ENCODE results near the gene GSTM4. TPM values are rescaled to one million over a fixed set of nuclear protein-coding genes. Genes with fewer than 3 reads are reported as not detected.

Gene GSTM4
- total and polyA plus RNA-seq, 2 donors (not counting 1 experiment from before 2014, with no cell fraction given): 28.6 to 56.5 TPM

- no peaks in the 10 kb centered on the region for H3K9me3 ChIP-seq (ENCODE audit: control extremely low read depth in 1 of 3, control insufficient read depth in 2 of 3, insufficient read depth in 1 of 3, low read length in 2 of 3)
- peaks cover 0 to 50% of the 10 kb centered on the region in 2 experiments for H3K36me3 ChIP-seq (replicated peaks in 1 of 2; ENCODE audit: control extremely low read depth in 1 of 2, control insufficient read depth in 1 of 2, extremely low read depth in 1 of 2, insufficient read depth in 2 of 2, low read length in 1 of 2)
- no peaks in the 10 kb centered on the region for H3K9me3 Mint-ChIP-seq (ENCODE audit: insufficient read depth)
- no peaks in the 10 kb centered on the region for H3K27me3 Mint-ChIP-seq
- H3K27me3 ChIP-seq (replicated peaks in 1 of 4; ENCODE audit: control extremely low read depth in 1 of 4, control insufficient read depth in 3 of 4, insufficient read depth in 4 of 4, low read length in 3 of 4): no peaks in the 10 kb centered on the region
- DNase-seq: peak; percentile 16
- no peak overlapping the region for H3K27ac ChIP-seq (ENCODE audit: low read length in 2 of 2)
- H3K4me1 ChIP-seq (ENCODE audit: control insufficient read depth in 2 of 2, insufficient read depth in 2 of 2, low read length in 2 of 2): peaks cover 0 to 3% of the 10 kb centered on the region in 2 donors
- H3K4me2 ChIP-seq (replicated peaks; ENCODE audit: low read depth, low read length, poor library complexity, severe bottlenecking): no peak overlapping the region
- intact Hi-C loops (cut with micrococcal nuclease): no loop called here
- 98% methylated on average over 14 of the region's 14 CpGs for WGBS (ENCODE audit: insufficient coverage)
- no peak overlapping the region for H3K9ac ChIP-seq (ENCODE audit: low read length)
- no peak for ATAC-seq (ENCODE audit: low read depth)
- no peak overlapping the region for H2AFZ ChIP-seq (ENCODE audit: insufficient read depth, low read depth, low read length, poor library complexity, severe bottlenecking)
- no peaks in the 10 kb centered on the region for H3K79me2 ChIP-seq (ENCODE audit: control insufficient read depth, insufficient read depth, low read length)
- no peaks in the 10 kb centered on the region for H4K20me1 ChIP-seq (ENCODE audit: control insufficient read depth, insufficient read depth, low read length, poor library complexity, severe bottlenecking)
- no peak overlapping the region for H3K4me3 Mint-ChIP-seq
- no peak overlapping the region for H3K4me3 ChIP-seq (ENCODE audit: control extremely low read depth in 1 of 5, extremely low read depth in 1 of 5, insufficient read depth in 1 of 5, low read depth in 2 of 5, low read length in 4 of 5)
- H3K4me1 Mint-ChIP-seq: peaks cover 5% of the 10 kb centered on the region
- ChIA-PET POLR2A (interaction anchor here (0.6 to 1.0 kb wide), 3 partner anchors 81 to 404 kb away, joined by 3 to 6 read pairs (median 5); partner anchors contain the start of gene STRIP1), CTCF (interaction anchor here (1.0 to 16.5 kb wide), 12 partner anchors 9 to 353 kb away, joined by 3 to 276 read pairs (median 5); partner anchors contain the start of genes AMPD2, GNAI3, GNAT2 and GPR61)
- no peak overlapping the region for H3K27ac Mint-ChIP-seq
- TF ChIP-seq CTCF (IDR thresholded peaks at IDR 0.05): no peak
- no peak for TF ChIP-seq EZH2 (IDR thresholded peaks at IDR 0.05; ENCODE audit: borderline replicate concordance, insufficient read depth, low read depth, low read length, poor library complexity, severe bottlenecking)
Observed at GRCh38 chr1:109630898-109631512, 24.9 kb upstream of the GSTM4 start.

Measured in B cell (primary cell).